RWPE2 (cell line): Measurements from ENCODE around the gene LCE3E.

Source experiments
- ATAC-seq: fragments of 200-7000 bp; cut with Tn5 transposase; 3 replicates; pipeline ENCODE4 v1.9.1; 2021; ENCODE audit warnings: low read depth
- DNase-seq: peaks from one replicate; pipeline ENCODE4 v3.0.0-alpha.2; 2020; ENCODE audit warnings: low spot score
- H3K27ac ChIP-seq: fragments of 450-650 bp; 2 replicates; pipeline ENCODE4 v1.5.1; 2017; ENCODE audit warnings: mild to moderate bottlenecking; ENCODE audit not compliant: poor library complexity, severe bottlenecking
- H3K27me3 ChIP-seq: fragments of 250-450 bp; sonication (Bioruptor Pico); 2 replicates; pipeline ENCODE4 v1.5.1; 2021; ENCODE audit warnings: mild to moderate bottlenecking, moderate library complexity; ENCODE audit not compliant: insufficient read depth, poor library complexity, severe bottlenecking
- H3K36me3 ChIP-seq: fragments of 250-450 bp; sonication (Bioruptor Pico); 2 replicates; pipeline ENCODE4 v1.5.1; 2020; ENCODE audit warnings: low read depth, mild to moderate bottlenecking, moderate library complexity
- H3K4me1 ChIP-seq: fragments of 250-450 bp; sonication (Bioruptor Pico); 2 replicates; pipeline ENCODE4 v1.5.1; 2021; ENCODE audit warnings: mild to moderate bottlenecking, moderate library complexity; ENCODE audit not compliant: insufficient read depth, poor library complexity, severe bottlenecking
- H3K4me3 ChIP-seq: fragments of 250-450 bp; sonication (Bioruptor Pico); 2 replicates; pipeline ENCODE4 v1.5.1; 2021; ENCODE audit warnings: mild to moderate bottlenecking, moderate library complexity; ENCODE audit not compliant: severe bottlenecking
- H3K9me3 ChIP-seq: fragments of 250-450 bp; sonication (Bioruptor Pico); 2 replicates; pipeline ENCODE4 v1.5.1; 2021; ENCODE audit warnings: mild to moderate bottlenecking, moderate library complexity; ENCODE audit not compliant: severe bottlenecking
- TF ChIP-seq, protein P1 (sequence below): fragments of 450-650 bp; IDR thresholded peaks from one replicate; pipeline ENCODE4 v1.5.1; 2017; ENCODE audit warnings: mild to moderate bottlenecking, moderate library complexity; ENCODE audit not compliant: poor library complexity, severe bottlenecking

LCE3E gene, protein sequence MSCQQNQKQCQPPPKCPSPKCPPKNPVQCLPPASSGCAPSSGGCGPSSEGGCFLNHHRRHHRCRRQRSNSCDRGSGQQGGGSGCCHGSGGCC

DNA sequence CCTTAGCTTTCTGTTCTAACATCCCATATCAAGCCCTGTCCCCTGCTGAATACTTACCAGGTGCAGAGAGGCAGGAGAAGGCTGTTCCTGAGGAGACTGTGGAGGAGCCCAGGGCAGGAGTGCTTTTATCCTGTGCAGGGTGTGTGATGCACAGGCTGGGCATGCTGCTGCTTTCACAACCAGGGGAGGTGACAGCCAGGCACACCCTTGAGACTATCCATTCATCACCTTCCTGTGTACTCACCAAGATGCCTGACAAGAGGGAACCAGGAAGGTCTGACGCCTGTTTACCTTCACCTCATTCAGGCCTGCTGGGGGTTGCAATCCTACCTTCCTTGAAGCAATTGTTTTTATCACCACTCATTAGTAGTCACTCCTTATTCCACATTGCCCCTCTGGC is at the start of gene LCE3E:
Gene LCE3E, minus strand, starts transcription at position 100 of the 400 bp plus-strand sequence. CDS start 572 bp downstream, outside the sequence.
- Histone ChIP-seq H3K36me3 (no peaks in the 10 kb centered on the region), H3K9me3 (peaks cover 12% of the 10 kb centered on the region), H3K27me3 (no peaks in the 10 kb centered on the region), H3K27ac (peak within 1 kb of the TSS; percentile 4), H3K4me3 (no peak within 1 kb of the TSS), H3K4me1 (no peaks in the 10 kb centered on the region)
- TF ChIP-seq, protein P1, sequence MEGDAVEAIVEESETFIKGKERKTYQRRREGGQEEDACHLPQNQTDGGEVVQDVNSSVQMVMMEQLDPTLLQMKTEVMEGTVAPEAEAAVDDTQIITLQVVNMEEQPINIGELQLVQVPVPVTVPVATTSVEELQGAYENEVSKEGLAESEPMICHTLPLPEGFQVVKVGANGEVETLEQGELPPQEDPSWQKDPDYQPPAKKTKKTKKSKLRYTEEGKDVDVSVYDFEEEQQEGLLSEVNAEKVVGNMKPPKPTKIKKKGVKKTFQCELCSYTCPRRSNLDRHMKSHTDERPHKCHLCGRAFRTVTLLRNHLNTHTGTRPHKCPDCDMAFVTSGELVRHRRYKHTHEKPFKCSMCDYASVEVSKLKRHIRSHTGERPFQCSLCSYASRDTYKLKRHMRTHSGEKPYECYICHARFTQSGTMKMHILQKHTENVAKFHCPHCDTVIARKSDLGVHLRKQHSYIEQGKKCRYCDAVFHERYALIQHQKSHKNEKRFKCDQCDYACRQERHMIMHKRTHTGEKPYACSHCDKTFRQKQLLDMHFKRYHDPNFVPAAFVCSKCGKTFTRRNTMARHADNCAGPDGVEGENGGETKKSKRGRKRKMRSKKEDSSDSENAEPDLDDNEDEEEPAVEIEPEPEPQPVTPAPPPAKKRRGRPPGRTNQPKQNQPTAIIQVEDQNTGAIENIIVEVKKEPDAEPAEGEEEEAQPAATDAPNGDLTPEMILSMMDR = no peak
- peak; percentile 95 for ATAC-seq
- DNase-seq = no peak

DNA sequence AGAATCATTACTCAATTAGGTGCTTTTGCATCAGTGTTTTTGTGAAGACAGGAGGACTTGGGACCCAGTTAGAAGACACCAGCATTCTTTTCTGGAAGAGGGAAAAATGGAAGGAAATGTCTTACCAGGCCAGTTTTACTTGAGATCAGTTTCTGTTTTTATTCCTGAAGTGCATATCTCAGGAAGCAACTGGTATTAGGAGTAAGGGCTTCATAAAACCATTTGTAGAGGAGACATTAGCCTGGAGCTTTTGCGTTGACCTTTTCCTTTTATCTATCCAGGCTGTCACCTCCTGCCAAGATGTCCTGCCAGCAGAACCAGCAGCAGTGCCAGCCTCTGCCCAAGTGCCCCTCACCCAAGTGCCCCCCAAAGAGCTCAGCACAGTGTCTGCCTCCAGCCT is 46.9 kb upstream of the LCE3E start, which contains the start of gene LCE3B:
Gene LCE3B, plus strand, starts transcription at position 301 of the 400 bp plus-strand sequence. Its CDS starts 0 bp downstream, at position 301.
- no peaks in the 10 kb centered on the region for H3K36me3 ChIP-seq
- H3K4me3 ChIP-seq = no peak within 1 kb of the TSS
- no peaks in the 10 kb centered on the region for H3K4me1 ChIP-seq
- no peak for ATAC-seq
- H3K27ac ChIP-seq = no peak within 1 kb of the TSS
- H3K9me3 ChIP-seq = no peaks in the 10 kb centered on the region
- no peak for DNase-seq
- no peaks in the 10 kb centered on the region for H3K27me3 ChIP-seq
- TF ChIP-seq, protein P1 = no peak

DNA sequence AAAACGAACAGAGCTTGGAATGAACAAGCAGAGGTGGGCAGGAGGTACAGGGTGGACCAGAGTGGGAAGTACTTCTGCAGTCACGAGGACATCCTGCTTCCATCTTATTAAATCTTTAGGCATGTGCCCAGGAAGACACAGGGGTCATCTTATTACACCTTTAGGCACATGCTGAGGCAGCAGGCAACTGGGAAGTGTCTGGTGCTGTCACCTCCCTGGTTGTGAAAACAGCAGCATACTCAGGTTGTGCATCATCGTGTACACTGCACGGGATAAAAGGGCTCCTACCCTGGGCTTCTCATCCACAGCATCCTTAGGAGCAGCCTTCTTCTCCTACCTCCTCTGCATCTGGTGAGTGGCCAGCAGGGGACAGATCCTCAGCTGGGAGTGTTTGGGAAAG is 33.4 kb upstream of the LCE3E start, which contains the start of gene LCE3C:
Gene LCE3C, plus strand, starts transcription at position 301 of the 400 bp plus-strand sequence. CDS start 498 bp downstream, outside the sequence.
- TF ChIP-seq, protein P1 = no peak
- ATAC-seq = no peak
- H3K4me3 ChIP-seq = no peak within 1 kb of the TSS

DNA sequence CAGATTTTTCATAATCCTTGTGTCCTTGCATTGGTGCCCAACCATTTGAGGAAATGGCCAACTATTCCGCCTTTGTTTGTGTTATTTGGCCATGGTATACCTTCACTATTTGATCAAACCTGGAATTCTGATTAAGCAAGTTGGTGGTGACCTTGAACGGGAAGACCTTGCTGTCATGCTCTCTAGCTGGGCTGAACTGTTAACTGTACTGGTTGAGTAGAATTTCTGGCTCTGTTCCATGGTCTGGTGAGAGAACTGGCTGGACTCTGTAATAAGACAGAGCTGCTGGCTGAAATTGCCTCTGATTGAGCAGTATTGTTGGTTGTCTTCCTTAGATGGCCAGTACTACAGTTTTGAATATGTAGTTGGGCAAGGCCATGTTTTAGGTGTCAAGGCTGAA is 30.4 kb upstream of the LCE3E start:
- no peak overlapping the region for H3K4me3 ChIP-seq
- DNase-seq (no peak), ATAC-seq (no peak)
- H3K4me1 ChIP-seq = no peaks in the 10 kb centered on the region
- TF ChIP-seq, protein P1 = no peak
- H3K27ac ChIP-seq = no peak overlapping the region
- H3K27me3 ChIP-seq = no peaks in the 10 kb centered on the region
- no peaks in the 10 kb centered on the region for H3K9me3 ChIP-seq
- H3K36me3 ChIP-seq = no peaks in the 10 kb centered on the region

More for the DNA sequence above, 33.4 kb upstream of the LCE3E start, which contains the start of gene LCE3C:
- Histone ChIP-seq H3K27me3 (no peaks in the 10 kb centered on the region), H3K4me1 (no peaks in the 10 kb centered on the region), H3K36me3 (no peaks in the 10 kb centered on the region), H3K27ac (no peak within 1 kb of the TSS), H3K9me3 (no peaks in the 10 kb centered on the region)
- DNase-seq = no peak

DNA sequence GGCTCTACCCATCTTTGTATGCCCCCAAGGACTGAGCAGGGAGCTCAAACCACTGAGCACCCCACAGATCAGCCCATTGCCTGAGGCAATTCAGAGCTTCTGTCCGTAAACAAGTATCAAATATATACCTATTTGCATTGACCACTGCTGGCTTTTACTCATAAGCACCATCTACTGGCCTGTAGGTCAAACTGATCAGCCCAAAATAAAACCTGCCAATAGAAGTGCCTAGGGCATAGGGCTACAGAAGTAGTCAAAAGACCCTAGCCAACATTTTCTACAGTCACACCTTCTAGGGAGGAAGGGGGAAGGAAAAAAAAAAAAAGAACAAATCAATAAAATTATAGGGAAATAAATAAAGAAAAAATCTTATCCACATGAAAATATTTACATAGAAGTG is 19.0 kb upstream of the LCE3E start:
- DNase-seq = no peak
- no peaks in the 10 kb centered on the region for H3K9me3 ChIP-seq
- H3K36me3 ChIP-seq = no peaks in the 10 kb centered on the region
- H3K4me3 ChIP-seq = no peak overlapping the region
- TF ChIP-seq, protein P1 = no peak
- no peak for ATAC-seq
- H3K27ac ChIP-seq = no peak overlapping the region
- peaks cover 4% of the 10 kb centered on the region for H3K4me1 ChIP-seq
- H3K27me3 ChIP-seq = no peaks in the 10 kb centered on the region
